Hepatocyte (in vitro differentiated cells): ENCODE measurements around the gene EPHA1. TPM values are rescaled to one million over a fixed set of nuclear protein-coding genes. Genes with fewer than 3 reads are reported as not detected.

Experiments
- DNase-seq: peaks from one replicate; pipeline ENCODE4 v3.0.0-alpha.2; 2016; ENCODE audit warnings: low spot score
- H2AFZ ChIP-seq: fragments of 200-600 bp; sonication (generic); 2 replicates; pipeline ENCODE4 v1.6.0; 2016; ENCODE audit warnings: antibody characterized with exemption, mild to moderate bottlenecking
- H3K27ac ChIP-seq: fragments of 200-600 bp; sonication (generic); 2 replicates; pipeline ENCODE4 v1.5.1; 2016; ENCODE audit warnings: mild to moderate bottlenecking
- H3K27me3 ChIP-seq: fragments of 200-600 bp; sonication (generic); 2 replicates; pipeline ENCODE4 v1.6.1; 2016
- H3K36me3 ChIP-seq: fragments of 200-600 bp; sonication (generic); replicated peaks from 2 replicates; pipeline ENCODE4 v1.5.1; 2016; ENCODE audit warnings: low read depth; ENCODE audit not compliant: insufficient read depth
- H3K4me1 ChIP-seq: fragments of 200-600 bp; sonication (generic); 2 replicates; pipeline ENCODE4 v1.5.1; 2016; ENCODE audit warnings: mild to moderate bottlenecking, moderate library complexity; ENCODE audit not compliant: insufficient read depth
- H3K4me2 ChIP-seq: fragments of 200-600 bp; sonication (generic); 2 replicates; pipeline ENCODE4 v1.6.0; 2016
- H3K4me3 ChIP-seq: fragments of 200-600 bp; sonication (generic); 2 replicates; pipeline ENCODE4 v1.5.1; 2016; ENCODE audit warnings: mild to moderate bottlenecking
- H3K79me2 ChIP-seq: fragments of 200-600 bp; sonication (generic); 2 replicates; pipeline ENCODE4 v1.6.0; 2017; ENCODE audit warnings: mild to moderate bottlenecking
- H3K9me2 ChIP-seq: fragments of 200-600 bp; sonication (generic); replicated peaks from 2 replicates; pipeline ENCODE4 v1.6.0; 2017; ENCODE audit warnings: mild to moderate bottlenecking; ENCODE audit not compliant: insufficient read depth
- H3K9me3 ChIP-seq: fragments of 200-600 bp; sonication (generic); 2 replicates; pipeline ENCODE4 v1.5.1; 2016; ENCODE audit warnings: low read depth, mild to moderate bottlenecking
- H4K20me1 ChIP-seq: fragments of 200-600 bp; sonication (generic); 2 replicates; pipeline ENCODE4 v1.6.0; 2016; ENCODE audit warnings: mild to moderate bottlenecking; ENCODE audit not compliant: insufficient read depth, poor library complexity, severe bottlenecking
- CTCF ChIP-seq: fragments of 200-600 bp; sonication (generic); IDR thresholded peaks from 2 replicates; pipeline ENCODE4 v1.5.1; 2016; ENCODE audit warnings: antibody characterized with exemption, mild to moderate bottlenecking; ENCODE audit not compliant: poor library complexity
- EZH2 ChIP-seq: fragments of 200-600 bp; sonication (generic); IDR thresholded peaks from 2 replicates; pipeline ENCODE4 v1.6.1; 2016; ENCODE audit warnings: antibody characterized with exemption, mild to moderate bottlenecking, borderline replicate concordance
- EZH2phosphoT487 ChIP-seq: fragments of 200-600 bp; sonication (generic); IDR thresholded peaks from one replicate; pipeline ENCODE4 v1.6.1; 2018; ENCODE audit warnings: antibody characterized with exemption, mild to moderate bottlenecking, low read depth, moderate library complexity; ENCODE audit not compliant: unreplicated experiment, severe bottlenecking
- WGBS: methylation state at CpG from one replicate; pipeline ENCODE4 v1.1.6; 2016; ENCODE audit warnings: low lambda C conversion rate; ENCODE audit errors: missing lambda C conversion rate; 5-methylcytosine and 5-hydroxymethylcytosine counted together
- polyA plus RNA-seq: library from polyadenylated mRNA; unstranded; fragments of >200 nt; fragmentation: Nextera tagmentation; extraction: Ambion mirVana; gene quantifications from 2 replicates; pipeline ENCODE4 v1.2.1, GENCODE V29; 2016
- total RNA-seq: library from RNA; depleted of rRNA; stranded (reverse); fragments of >200 nt; gene quantifications from 2 replicates; pipeline ENCODE4 v1.2.3, GENCODE V29; 2014

Gene EPHA1
- total and polyA plus RNA-seq, 2 experiments from 2014 or later = 34.2 to 42.9 TPM

- Histone ChIP-seq H4K20me1 (peaks cover 59% of the 10 kb centered on the region), H3K4me2 (peak overlapping the region; percentile 89), H3K9me2 (no peaks in the 10 kb centered on the region), H3K79me2 (peaks cover 53% of the 10 kb centered on the region), H3K4me3 (no peak overlapping the region), H3K9me3 (no peaks in the 10 kb centered on the region), H3K27me3 (no peaks in the 10 kb centered on the region), H3K36me3 (no peaks in the 10 kb centered on the region), H2AFZ (no peak overlapping the region), H3K27ac (no peak overlapping the region), H3K4me1 (peaks cover 51% of the 10 kb centered on the region)
- 86% methylated on average over 1 of the region's 1 CpG for WGBS
- no peak for DNase-seq
- TF ChIP-seq EZH2phosphoT487 = no peak
- TF ChIP-seq EZH2 = no peak
Observed at GRCh38 chr7:143383642-143383957, 25.1 kb downstream of the EPHA1 start.

- no peak for TF ChIP-seq CTCF
- TF ChIP-seq EZH2phosphoT487 = no peak
- no peak for TF ChIP-seq EZH2
- 96% methylated on average over 10 of the region's 15 CpGs for WGBS
- H3K27me3 ChIP-seq = no peaks in the 10 kb centered on the region
- no peak for DNase-seq
- peak overlapping the region; percentile 100 for H3K4me3 ChIP-seq
- H2AFZ ChIP-seq = no peak overlapping the region
- H3K9me3 ChIP-seq = no peaks in the 10 kb centered on the region
- H3K27ac ChIP-seq = no peak overlapping the region
- peaks cover 52% of the 10 kb centered on the region for H3K4me1 ChIP-seq
- no peaks in the 10 kb centered on the region for H3K36me3 ChIP-seq
- no peaks in the 10 kb centered on the region for H3K9me2 ChIP-seq
- H3K4me2 ChIP-seq = peak overlapping the region; percentile 89
- H4K20me1 ChIP-seq = peaks cover 55% of the 10 kb centered on the region
- H3K79me2 ChIP-seq = peaks cover 55% of the 10 kb centered on the region
Observed at GRCh38 chr7:143382791-143383641, 25.6 kb downstream of the EPHA1 start.

DNA sequence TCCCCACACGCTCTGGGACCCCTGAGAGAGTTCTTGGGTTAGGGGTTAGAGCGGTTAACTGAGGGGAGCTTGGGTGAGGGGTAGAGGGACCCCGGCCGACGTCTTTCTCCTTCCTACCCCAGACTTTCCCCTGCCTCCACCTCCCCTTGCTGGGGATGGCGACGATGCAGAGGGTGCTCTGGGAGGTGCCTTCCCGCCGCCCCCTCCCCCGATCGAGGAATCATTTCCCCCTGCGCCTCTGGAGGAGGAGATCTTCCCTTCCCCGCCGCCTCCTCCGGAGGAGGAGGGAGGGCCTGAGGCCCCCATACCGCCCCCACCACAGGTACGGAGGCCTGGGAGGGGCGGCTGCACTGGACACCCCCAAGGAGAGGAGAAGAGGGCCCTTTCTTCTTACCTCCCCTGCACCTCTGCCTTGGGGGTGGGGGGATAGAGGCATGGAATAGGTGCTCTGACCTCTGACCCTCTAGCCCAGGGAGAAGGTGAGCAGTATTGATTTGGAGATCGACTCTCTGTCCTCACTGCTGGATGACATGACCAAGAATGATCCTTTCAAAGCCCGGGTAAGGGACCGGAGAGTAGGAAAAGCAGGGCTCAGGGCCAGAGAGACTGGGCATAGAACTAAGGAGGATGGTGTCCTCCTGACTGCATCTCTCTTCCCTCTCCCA is 26.4 kb downstream of the EPHA1 start:
- H3K36me3 ChIP-seq = no peaks in the 10 kb centered on the region
- H3K4me2 ChIP-seq = peak overlapping the region; percentile 89
- peaks cover 48% of the 10 kb centered on the region for H4K20me1 ChIP-seq
- H3K4me3 ChIP-seq = peak overlapping the region; percentile 100
- peaks cover 52% of the 10 kb centered on the region for H3K4me1 ChIP-seq
- peak overlapping the region; percentile 100 for H3K27ac ChIP-seq
- H3K9me2 ChIP-seq = no peaks in the 10 kb centered on the region
- DNase-seq = no peak
- no peaks in the 10 kb centered on the region for H3K27me3 ChIP-seq
- TF ChIP-seq EZH2phosphoT487 (no peak), EZH2 (no peak), CTCF (no peak)
- peaks cover 55% of the 10 kb centered on the region for H3K79me2 ChIP-seq
- H3K9me3 ChIP-seq = no peaks in the 10 kb centered on the region
- WGBS = 20% methylated on average over 16 of the region's 21 CpGs
- H2AFZ ChIP-seq = no peak overlapping the region

GRCh38 chr7:143381427-143382125 is 27.1 kb downstream of the EPHA1 start:
- WGBS = 2% methylated on average over 19 of the region's 64 CpGs

More at GRCh38 chr7:143381427-143382125, 27.1 kb downstream of the EPHA1 start:
- Histone ChIP-seq H3K27me3 (no peaks in the 10 kb centered on the region), H3K9me2 (no peaks in the 10 kb centered on the region), H2AFZ (peak overlapping the region; percentile 89), H3K4me1 (peaks cover 48% of the 10 kb centered on the region), H3K4me2 (peak overlapping the region; percentile 89), H4K20me1 (peaks cover 45% of the 10 kb centered on the region), H3K9me3 (no peaks in the 10 kb centered on the region), H3K79me2 (peaks cover 55% of the 10 kb centered on the region), H3K36me3 (no peaks in the 10 kb centered on the region), H3K27ac (peak overlapping the region; percentile 100), H3K4me3 (peak overlapping the region; percentile 100)
- TF ChIP-seq CTCF (no peak), EZH2phosphoT487 (no peak), EZH2 (no peak)
- DNase-seq = peak; percentile 82
